Esophagus muscularis mucosa (tissue), 4 donors: ENCODE measurements around the gene S100A14. TPM values are rescaled to one million over a fixed set of nuclear protein-coding genes. Genes with fewer than 3 reads are reported as not detected.

Source experiments
- DNase-seq: peaks from one replicate; pipeline ENCODE4 v3.0.0-alpha.2; 2017; ENCODE audit errors: extremely low spot score
- H3K27ac ChIP-seq, 4 donors: fragments of 200-600 bp; sonication (generic); replicated peaks in 1 of 4; 1 replicate in 3 of 4; 2 replicates in 1 of 4; pipeline ENCODE4 v1.5.1; 2016 to 2019; ENCODE audit warnings: mild to moderate bottlenecking in 1 of 4
- H3K27me3 ChIP-seq, 4 donors: fragments of 200-600 bp; sonication (generic); one replicate each; pipeline versions ENCODE4 v1.5.1 to v1.6.0; 2016 to 2019
- H3K36me3 ChIP-seq, 4 donors: fragments of 200-600 bp; sonication (generic); one replicate each; pipeline ENCODE4 v1.5.1; 2016 to 2019
- H3K4me1 ChIP-seq, 4 donors: fragments of 200-600 bp; sonication (generic); one replicate each; pipeline ENCODE4 v1.5.1; 2016 to 2019
- H3K4me3 ChIP-seq, 4 donors: fragments of 200-600 bp; sonication (generic); 1 replicate in 2 of 4; 2 replicates in 2 of 4; pipeline ENCODE4 v1.5.1; 2016 to 2019; ENCODE audit warnings: mild to moderate bottlenecking in 4 of 4, moderate library complexity in 1 of 4
- H3K9me3 ChIP-seq, 4 donors: fragments of 200-600 bp; sonication (generic); 1 replicate in 3 of 4; 2 replicates in 1 of 4; pipeline ENCODE4 v1.5.1; 2016 to 2019
- EP300 ChIP-seq: sonication (generic); formaldehyde crosslinking; IDR thresholded peaks from one replicate; pipeline ENCODE4 v1.6.1; 2017; ENCODE audit warnings: antibody characterized with exemption
- POLR2A ChIP-seq: fragments of 450-650 bp; IDR thresholded peaks from one replicate; pipeline ENCODE4 v1.6.1; 2017; ENCODE audit warnings: antibody characterized with exemption, moderate library complexity, mild to moderate bottlenecking, low read depth
- POLR2AphosphoS5 ChIP-seq, 2 donors: sonication (generic); formaldehyde crosslinking; IDR thresholded peaks; one replicate each; pipeline ENCODE4 v1.6.1; 2017; ENCODE audit warnings: antibody characterized with exemption in 2 of 2
- WGBS: methylation state at CpG from one replicate; pipeline ENCODE4 v1.1.5; 2018; 5-methylcytosine and 5-hydroxymethylcytosine counted together
- intact Hi-C: fragments of 100-400 bp; cut with DNase I; formaldehyde crosslinking; loops from one replicate; pipeline ENCODE4 v1.15.1; 2023
- total RNA-seq, 4 donors: library from RNA; depleted of rRNA; stranded (reverse); fragments of >200 nt; gene quantifications; one replicate each; pipeline versions ENCODE4 v1.1.0 to v1.2.1, GENCODE V29; 2016
- TF ChIP-seq, protein P1 (sequence below), 3 experiments: fragments of 200-600 bp in 2 of 3; fragments of 450-650 bp in 1 of 3; sonication (generic) in 2 of 3; IDR thresholded peaks; one replicate each; pipeline ENCODE4 v1.5.1; 2017 to 2019; ENCODE audit warnings: antibody characterized with exemption in 3 of 3, mild to moderate bottlenecking in 2 of 3, moderate library complexity in 1 of 3

S100A14 gene
- total RNA-seq, 4 donors from 2014 or later = 1.0 TPM; not detected in 3

DNA sequence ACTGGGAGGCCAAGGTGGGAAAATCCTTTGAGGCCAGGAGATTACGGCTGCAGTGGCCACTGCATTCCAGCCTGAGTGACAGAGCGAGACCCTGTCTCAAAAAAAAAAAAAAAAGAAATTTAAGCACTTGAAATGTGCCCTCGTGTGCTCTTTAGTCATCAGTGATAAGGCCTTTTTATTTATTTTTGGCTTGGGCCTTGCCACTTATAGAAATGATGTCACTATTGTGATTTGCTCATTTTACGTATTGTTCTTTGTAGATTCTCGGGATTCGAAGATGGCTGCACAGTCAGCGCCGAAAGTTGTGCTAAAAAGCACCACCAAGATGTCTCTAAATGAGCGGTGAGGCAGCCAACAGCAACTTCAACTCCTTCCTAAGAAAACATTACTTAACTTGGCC lies 20.2 kb upstream of the S100A14 start:
- intact Hi-C loops = no loop called here
- Histone ChIP-seq H3K27ac (peak overlapping the region in 2 of 4 donors; percentile 48 to 98), H3K36me3 (peaks cover 46 to 58% (median 52%) of the 10 kb centered on the region in 4 donors), H3K4me1 (peaks cover 57 to 65% (median 60%) of the 10 kb centered on the region in 4 donors), H3K4me3 (no peak overlapping the region), H3K9me3 (no peaks in the 10 kb centered on the region), H3K27me3 (peaks cover 0 to 4% (median 0%) of the 10 kb centered on the region in 4 donors)
- DNase-seq = no peak
- no peak for TF ChIP-seq EP300
- no peak for TF ChIP-seq POLR2AphosphoS5 (IDR thresholded peaks at IDR 0.05)
- TF ChIP-seq POLR2A = no peak
- TF ChIP-seq, protein P1, sequence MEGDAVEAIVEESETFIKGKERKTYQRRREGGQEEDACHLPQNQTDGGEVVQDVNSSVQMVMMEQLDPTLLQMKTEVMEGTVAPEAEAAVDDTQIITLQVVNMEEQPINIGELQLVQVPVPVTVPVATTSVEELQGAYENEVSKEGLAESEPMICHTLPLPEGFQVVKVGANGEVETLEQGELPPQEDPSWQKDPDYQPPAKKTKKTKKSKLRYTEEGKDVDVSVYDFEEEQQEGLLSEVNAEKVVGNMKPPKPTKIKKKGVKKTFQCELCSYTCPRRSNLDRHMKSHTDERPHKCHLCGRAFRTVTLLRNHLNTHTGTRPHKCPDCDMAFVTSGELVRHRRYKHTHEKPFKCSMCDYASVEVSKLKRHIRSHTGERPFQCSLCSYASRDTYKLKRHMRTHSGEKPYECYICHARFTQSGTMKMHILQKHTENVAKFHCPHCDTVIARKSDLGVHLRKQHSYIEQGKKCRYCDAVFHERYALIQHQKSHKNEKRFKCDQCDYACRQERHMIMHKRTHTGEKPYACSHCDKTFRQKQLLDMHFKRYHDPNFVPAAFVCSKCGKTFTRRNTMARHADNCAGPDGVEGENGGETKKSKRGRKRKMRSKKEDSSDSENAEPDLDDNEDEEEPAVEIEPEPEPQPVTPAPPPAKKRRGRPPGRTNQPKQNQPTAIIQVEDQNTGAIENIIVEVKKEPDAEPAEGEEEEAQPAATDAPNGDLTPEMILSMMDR (IDR thresholded peaks at IDR 0.05) = no peak
- WGBS = 91% methylated on average over 9 of the region's 9 CpGs

DNA sequence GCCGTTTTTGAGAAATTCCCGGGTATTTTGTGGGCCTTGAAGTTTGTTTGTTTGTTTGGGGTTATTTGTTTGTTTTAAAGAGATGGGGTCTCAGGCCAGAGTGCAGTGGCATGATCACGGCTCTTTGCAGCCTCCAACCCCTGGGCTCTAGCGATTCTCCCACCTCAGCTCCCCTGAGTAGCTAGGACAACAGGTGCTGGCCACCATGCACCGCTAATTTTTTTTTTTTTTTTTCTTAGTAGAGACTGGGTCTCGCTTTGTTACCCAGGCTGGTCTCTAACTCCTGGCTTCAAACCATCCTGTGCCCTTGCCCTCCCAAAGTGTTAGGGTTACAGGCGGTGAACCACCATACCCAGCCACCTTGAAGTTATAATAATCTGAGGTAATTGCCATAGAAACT lies 19.7 kb upstream of the S100A14 start:
- intact Hi-C loops = no loop called here
- WGBS = 83% methylated on average over 7 of the region's 7 CpGs
- no peak for DNase-seq
- Histone ChIP-seq H3K4me3 (peak overlapping the region; percentile 74 to 97 (median 87)), H3K9me3 (no peaks in the 10 kb centered on the region), H3K27ac (peak overlapping the region in 3 of 4 donors; percentile 98 to 100 (median 98)), H3K36me3 (peaks cover 43 to 54% (median 48%) of the 10 kb centered on the region in 4 donors), H3K4me1 (peaks cover 52 to 62% (median 57%) of the 10 kb centered on the region in 4 donors), H3K27me3 (peaks cover 0 to 4% (median 0%) of the 10 kb centered on the region in 4 donors)
- no peak for TF ChIP-seq POLR2AphosphoS5 (IDR thresholded peaks at IDR 0.05)
- TF ChIP-seq POLR2A = no peak
- TF ChIP-seq, protein P1 (IDR thresholded peaks at IDR 0.05) = no peak
- no peak for TF ChIP-seq EP300

DNA sequence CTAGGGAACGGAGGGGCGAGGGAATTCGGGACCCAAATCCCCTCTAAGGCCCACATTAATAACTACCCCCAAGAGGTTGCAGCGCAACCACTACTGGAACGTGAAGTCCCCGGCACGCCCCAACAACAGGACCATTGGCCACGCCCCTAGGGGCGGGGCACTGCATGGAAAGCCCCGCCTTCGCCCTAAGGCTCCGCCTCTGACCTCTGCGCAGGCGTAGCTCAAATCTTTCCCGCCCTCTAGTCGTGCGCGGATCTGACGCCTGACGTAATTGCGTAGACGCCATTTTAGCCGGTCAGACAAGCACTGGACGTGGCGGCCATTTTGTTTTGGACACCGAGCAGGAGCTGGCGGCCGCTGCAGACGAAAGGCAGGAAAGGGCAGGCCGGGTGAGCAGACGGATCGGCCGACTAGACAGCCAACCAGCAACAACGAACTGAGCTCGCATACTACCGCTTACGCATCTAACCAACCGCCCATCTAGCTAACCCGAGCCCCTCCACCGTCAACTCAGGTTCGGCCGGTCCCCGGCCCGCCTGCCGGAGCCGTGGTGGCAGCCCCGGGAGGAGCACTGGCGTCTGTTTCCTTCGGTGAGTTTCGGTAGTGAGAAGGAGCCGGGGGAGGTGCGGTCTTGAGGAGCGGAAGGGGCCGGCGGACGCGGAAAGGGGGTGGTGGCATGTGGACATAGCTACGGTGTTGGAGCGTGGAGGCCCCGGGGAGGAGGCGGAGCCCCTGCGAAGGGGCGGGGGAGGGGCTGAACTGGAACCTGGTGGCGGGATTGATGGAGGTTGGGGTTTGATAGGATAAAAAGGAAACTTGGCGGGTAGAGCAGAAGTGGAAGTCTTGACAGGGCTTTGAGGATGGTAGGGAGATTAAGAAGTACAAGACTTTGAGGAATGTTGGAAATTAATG lies 17.9 kb upstream of the S100A14 start, which contains the start of gene CHTOP:
CHTOP (plus strand) TSS at position 313 of the 912 bp plus-strand sequence. CDS start 2,523 bp downstream, outside the sequence.
- TF ChIP-seq EP300 (no peak), POLR2A (peak; percentile 31), POLR2AphosphoS5 (IDR thresholded peaks at IDR 0.05) (peak; percentile 95 to 98)
- TF ChIP-seq, protein P1 (IDR thresholded peaks at IDR 0.05) = peak in 1 of 3 experiments; percentile 14
- Histone ChIP-seq H3K36me3 (peaks cover 25 to 35% (median 29%) of the 10 kb centered on the region in 4 donors), H3K4me3 (peak within 1 kb of the TSS; percentile 74 to 97 (median 87)), H3K27ac (peak within 1 kb of the TSS; percentile 98 to 100 (median 98)), H3K4me1 (peaks cover 49 to 63% (median 59%) of the 10 kb centered on the region in 4 donors), H3K9me3 (no peaks in the 10 kb centered on the region), H3K27me3 (peaks cover 0 to 4% (median 0%) of the 10 kb centered on the region in 4 donors)
- WGBS = 1% methylated on average over 25 of the region's 65 CpGs
- DNase-seq = peak; percentile 99
- intact Hi-C loops = no loop called here

DNA sequence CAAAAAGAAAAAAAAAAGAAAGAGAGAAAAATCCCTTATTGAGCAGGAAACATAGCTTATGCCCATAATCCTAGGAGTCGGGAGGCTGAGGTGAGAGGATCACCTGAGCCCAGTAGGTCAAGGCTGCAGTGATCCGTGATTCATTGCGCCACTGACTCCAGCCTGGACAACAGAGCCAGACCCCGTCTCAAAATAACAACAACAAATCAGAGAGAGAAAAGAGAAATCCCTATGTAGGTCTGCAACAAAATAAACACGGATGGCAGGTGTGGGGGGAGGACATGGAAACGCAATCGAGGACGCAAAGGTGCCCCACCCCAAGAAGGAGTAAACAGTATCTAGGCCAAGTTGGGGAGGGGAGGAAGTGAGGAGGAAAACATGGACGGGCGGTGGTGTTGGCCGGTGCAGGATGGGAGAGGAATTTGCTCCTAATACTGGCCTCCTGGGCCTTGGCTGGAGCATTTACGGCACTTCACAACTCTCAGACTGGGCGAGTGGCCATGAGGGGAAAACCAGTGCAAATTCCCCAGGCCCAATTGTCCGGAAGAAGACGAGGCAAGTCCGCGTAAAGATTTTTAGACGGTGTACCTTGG lies 17.1 kb upstream of the S100A14 start:
- Histone ChIP-seq H3K4me1 (peaks cover 46 to 64% (median 60%) of the 10 kb centered on the region in 4 donors), H3K27me3 (peaks cover 0 to 4% (median 0%) of the 10 kb centered on the region in 4 donors), H3K4me3 (peak overlapping the region; percentile 74 to 97 (median 87)), H3K9me3 (no peaks in the 10 kb centered on the region), H3K27ac (peak overlapping the region; percentile 98 to 100 (median 98)), H3K36me3 (peaks cover 18 to 28% (median 22%) of the 10 kb centered on the region in 4 donors)
- TF ChIP-seq EP300 = no peak
- TF ChIP-seq POLR2AphosphoS5 (IDR thresholded peaks at IDR 0.05) = no peak
- TF ChIP-seq, protein P1 (IDR thresholded peaks at IDR 0.05) = no peak
- TF ChIP-seq POLR2A = no peak
- 58% methylated on average over 14 of the region's 18 CpGs for whole genome bisulfite sequencing
- intact Hi-C loops = no loop called here
- no peak for DNase-seq
